Peyer's patch (tissue), 4 donors: ENCODE results near the gene RAB1B. TPM values are rescaled to one million over a fixed set of nuclear protein-coding genes. Genes with fewer than 3 reads are reported as not detected.

ENCODE experiments used
- DNase-seq, 3 donors: peaks; one replicate each; pipeline ENCODE4 v3.0.0-alpha.2; 2017 to 2019
- H3K27ac ChIP-seq, 4 donors: fragments of 200-600 bp; sonication (generic); one replicate each; pipeline ENCODE4 v1.5.1; 2016 to 2019
- H3K27me3 ChIP-seq, 2 donors: fragments of 200-600 bp; sonication (generic); one replicate each; pipeline ENCODE4 v1.5.1; 2019
- H3K36me3 ChIP-seq, 3 donors: fragments of 200-600 bp; sonication (generic); one replicate each; pipeline ENCODE4 v1.5.1; 2016 to 2019
- H3K4me1 ChIP-seq, 4 donors: fragments of 200-600 bp; sonication (generic); one replicate each; pipeline ENCODE4 v1.5.1; 2016 to 2019
- H3K4me3 ChIP-seq, 4 donors: fragments of 200-600 bp; sonication (generic); 1 replicate in 3 of 4; 2 replicates in 1 of 4; pipeline ENCODE4 v1.5.1; 2016 to 2019; ENCODE audit warnings: mild to moderate bottlenecking in 1 of 4
- H3K9me3 ChIP-seq, 4 donors: fragments of 200-600 bp; sonication (generic); one replicate each; pipeline ENCODE4 v1.5.1; 2016 to 2019; ENCODE audit warnings: mild to moderate bottlenecking in 1 of 4
- CTCF ChIP-seq, 6 experiments: fragments of 450-650 bp in 4 of 6; fragments of 200-600 bp in 2 of 6; sonication (generic) in 1 of 6; IDR thresholded peaks; one replicate each; pipeline ENCODE4 v1.5.1; 2017 to 2019; ENCODE audit warnings: antibody characterized with exemption in 6 of 6, mild to moderate bottlenecking in 3 of 6, moderate library complexity in 1 of 6
- POLR2A ChIP-seq, 2 donors: fragments of 450-650 bp; IDR thresholded peaks; one replicate each; pipeline ENCODE4 v1.5.1; 2017; ENCODE audit warnings: antibody characterized with exemption in 2 of 2, mild to moderate bottlenecking in 2 of 2, moderate library complexity in 2 of 2
- total RNA-seq, 4 donors: library from RNA; depleted of rRNA; stranded (reverse); fragments of >200 nt; gene quantifications; one replicate each; pipeline ENCODE4 v1.1.0, GENCODE V29; 2016

Gene RAB1B
- total RNA-seq, 4 donors from 2014 or later, result 80.0 to 161 (median 103) TPM

GRCh38 chr11:66221726-66222236 is 46.7 kb upstream of the RAB1B start:
- DNase-seq, result peak in 2 of 3 donors; percentile 41 to 42
- H3K4me1 ChIP-seq, result peaks cover 0 to 6% (median 0%) of the 10 kb centered on the region in 4 donors
- H3K27ac ChIP-seq, result peak overlapping the region in 1 of 4 donors; percentile 66
- no peak for TF ChIP-seq POLR2A (IDR thresholded peaks at IDR 0.05)
- TF ChIP-seq CTCF (IDR thresholded peaks at IDR 0.05), result no peak
- no peaks in the 10 kb centered on the region for H3K9me3 ChIP-seq
- H3K27me3 ChIP-seq, result no peaks in the 10 kb centered on the region
- H3K36me3 ChIP-seq, result peaks cover 0 to 30% (median 0%) of the 10 kb centered on the region in 3 donors
- no peak overlapping the region for H3K4me3 ChIP-seq

GRCh38 chr11:66222358-66223149 is 45.9 kb upstream of the RAB1B start:
- Histone ChIP-seq H3K4me1 (peaks cover 0 to 6% (median 0%) of the 10 kb centered on the region in 4 donors), H3K9me3 (no peaks in the 10 kb centered on the region), H3K27me3 (no peaks in the 10 kb centered on the region), H3K36me3 (peaks cover 0 to 22% (median 0%) of the 10 kb centered on the region in 3 donors), H3K27ac (peak overlapping the region in 2 of 4 donors; percentile 14 to 66), H3K4me3 (no peak overlapping the region)
- DNase-seq, result peak; percentile 88 to 96 (median 91)
- peak; percentile 99 to 100 (median 100) for TF ChIP-seq CTCF (IDR thresholded peaks at IDR 0.05)
- no peak for TF ChIP-seq POLR2A (IDR thresholded peaks at IDR 0.05)

GRCh38 chr11:66224226-66224855 is 44.1 kb upstream of the RAB1B start:
- Histone ChIP-seq H3K27me3 (no peaks in the 10 kb centered on the region), H3K4me3 (no peak overlapping the region), H3K9me3 (no peaks in the 10 kb centered on the region), H3K27ac (no peak overlapping the region), H3K4me1 (peaks cover 0 to 6% (median 0%) of the 10 kb centered on the region in 4 donors), H3K36me3 (peaks cover 0 to 13% (median 0%) of the 10 kb centered on the region in 3 donors)
- DNase-seq, result no peak
- no peak for TF ChIP-seq POLR2A (IDR thresholded peaks at IDR 0.05)
- TF ChIP-seq CTCF (IDR thresholded peaks at IDR 0.05), result no peak

GRCh38 chr11:66225066-66225465 is 43.4 kb upstream of the RAB1B start:
- Histone ChIP-seq H3K36me3 (peaks cover 0 to 6% (median 0%) of the 10 kb centered on the region in 3 donors), H3K27ac (no peak overlapping the region), H3K4me3 (no peak overlapping the region), H3K4me1 (peaks cover 0 to 6% (median 0%) of the 10 kb centered on the region in 4 donors), H3K27me3 (no peaks in the 10 kb centered on the region), H3K9me3 (no peaks in the 10 kb centered on the region)
- DNase-seq, result no peak
- TF ChIP-seq POLR2A (IDR thresholded peaks at IDR 0.05), result no peak
- TF ChIP-seq CTCF (IDR thresholded peaks at IDR 0.05), result no peak

GRCh38 chr11:66226101-66226500 is 42.3 kb upstream of the RAB1B start:
- H3K27ac ChIP-seq, result no peak overlapping the region
- peaks cover 0 to 6% (median 0%) of the 10 kb centered on the region in 4 donors for H3K4me1 ChIP-seq
- no peak overlapping the region for H3K4me3 ChIP-seq
- H3K36me3 ChIP-seq, result peaks cover 0 to 3% (median 0%) of the 10 kb centered on the region in 3 donors
- TF ChIP-seq POLR2A (IDR thresholded peaks at IDR 0.05), result no peak
- TF ChIP-seq CTCF (IDR thresholded peaks at IDR 0.05), result no peak
- no peak for DNase-seq
- no peaks in the 10 kb centered on the region for H3K9me3 ChIP-seq
- no peaks in the 10 kb centered on the region for H3K27me3 ChIP-seq
